ENCODE results near the gene CD300LB.
"Not testable (repeated sequence)": the region's sequence is repeated elsewhere in the genome, so short reads cannot be mapped to it uniquely, and the experiment has no call there.

CD300LB gene

DNA sequence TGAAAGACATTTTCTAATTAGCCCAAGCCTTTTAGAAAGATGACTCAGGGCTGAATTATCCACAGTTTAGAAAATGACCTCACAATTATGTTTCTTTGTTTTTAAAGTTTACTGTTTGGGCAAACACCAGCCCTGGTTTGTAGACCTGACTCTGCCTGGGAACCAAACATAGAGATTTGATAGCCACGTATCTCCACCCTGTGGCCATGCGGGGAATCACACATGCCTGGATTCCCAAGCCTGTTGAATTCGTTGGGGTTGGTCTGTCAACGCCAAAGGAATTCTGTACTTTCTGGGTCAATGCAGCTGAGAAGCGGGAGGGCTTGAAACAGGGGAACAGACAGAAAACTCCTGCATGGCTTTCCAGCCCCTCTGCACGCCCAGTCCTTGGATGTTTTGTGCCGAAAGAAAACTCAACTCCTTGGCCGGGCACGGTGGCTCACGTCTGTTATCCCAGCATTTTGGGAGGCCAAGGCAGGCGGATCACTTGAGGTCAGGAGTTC, 37.9 kb downstream of the CD300LB start:
- peak; percentile 74 for DNase-seq (ENCODE audit: low spot score)

DNA sequence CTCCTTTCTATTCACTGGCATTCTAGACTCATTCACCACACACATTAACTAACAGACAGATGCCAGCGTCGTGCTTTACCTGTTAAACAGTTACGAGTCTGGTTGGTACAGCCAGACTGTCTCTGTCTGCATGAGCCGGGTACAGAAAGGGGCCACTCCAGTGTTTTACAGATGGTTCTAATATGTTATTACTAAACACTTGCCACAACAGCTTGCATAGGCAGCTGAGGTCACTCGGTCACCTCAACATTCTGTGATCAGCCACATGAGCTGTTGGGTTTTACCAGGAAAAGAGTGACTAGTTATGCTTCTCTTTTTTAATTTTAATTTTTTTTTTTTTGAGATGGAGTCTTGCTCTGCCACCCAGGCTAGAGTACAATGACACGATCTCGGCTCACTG, 39.6 kb downstream of the CD300LB start:
- DNase-seq (ENCODE audit: low spot score): peak; percentile 32

DNA sequence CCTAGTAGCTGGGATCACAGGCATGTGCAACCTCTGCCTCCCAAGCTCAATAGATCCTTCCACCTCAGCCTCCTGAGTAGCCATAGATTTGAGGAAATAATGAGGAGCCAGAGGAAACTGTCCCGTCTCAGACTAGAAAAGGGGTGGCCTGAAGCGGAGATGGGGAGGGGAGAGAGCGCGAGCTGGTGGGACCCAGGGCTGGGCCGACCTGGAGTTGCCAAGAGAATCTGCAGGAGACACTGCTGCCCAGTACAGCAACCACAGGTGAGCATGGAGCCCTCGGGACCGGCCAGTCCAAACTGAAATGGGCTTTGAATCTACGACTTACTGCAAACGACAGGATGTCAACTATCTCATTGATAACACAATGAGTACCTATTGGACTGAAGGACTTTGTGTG, 40.6 kb downstream of the CD300LB start:
- no peak for DNase-seq (ENCODE audit: low spot score)

DNA sequence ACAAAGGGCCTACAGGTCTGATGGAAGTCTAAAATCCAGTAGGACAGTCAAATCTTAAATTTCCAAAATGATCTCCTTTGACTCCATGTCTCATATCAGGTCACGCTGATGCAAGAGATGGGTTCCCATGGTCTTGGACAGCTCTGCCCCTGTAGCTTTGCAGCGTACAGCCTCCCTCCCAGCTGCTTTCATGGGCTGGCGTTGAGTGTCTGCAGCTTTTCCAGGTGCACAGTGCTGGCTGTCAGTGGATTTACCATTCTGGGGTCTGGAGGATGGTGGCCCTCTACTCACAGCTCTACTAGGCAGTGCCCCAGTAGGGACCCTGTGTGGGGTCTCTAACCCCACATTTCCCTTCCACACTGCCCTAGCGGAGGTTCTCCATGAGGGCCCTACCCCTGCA, 43.0 kb downstream of the CD300LB start:
- DNase-seq (ENCODE audit: low spot score): not testable (repeated sequence)

DNA sequence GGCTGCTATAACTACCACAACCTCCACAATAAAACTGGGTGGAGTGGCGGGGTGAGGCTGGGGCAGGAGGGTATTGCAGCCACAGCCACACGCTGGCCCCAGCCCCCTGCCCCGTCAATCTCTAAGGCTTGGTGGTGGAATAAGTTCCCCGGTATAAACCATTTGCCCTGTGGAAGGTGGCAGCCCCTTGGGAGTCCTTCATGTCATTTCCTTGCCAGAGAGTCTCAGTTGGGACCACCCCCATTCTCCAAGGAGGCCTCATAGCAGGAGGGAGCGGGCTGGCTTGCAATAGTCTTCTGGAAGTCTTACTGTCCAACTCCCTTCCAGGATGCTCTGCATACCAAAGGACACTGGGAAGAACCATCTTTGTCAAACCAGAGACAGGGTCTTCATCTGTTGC, 45.4 kb downstream of the CD300LB start:
- no peak for DNase-seq (ENCODE audit: low spot score)

DNA sequence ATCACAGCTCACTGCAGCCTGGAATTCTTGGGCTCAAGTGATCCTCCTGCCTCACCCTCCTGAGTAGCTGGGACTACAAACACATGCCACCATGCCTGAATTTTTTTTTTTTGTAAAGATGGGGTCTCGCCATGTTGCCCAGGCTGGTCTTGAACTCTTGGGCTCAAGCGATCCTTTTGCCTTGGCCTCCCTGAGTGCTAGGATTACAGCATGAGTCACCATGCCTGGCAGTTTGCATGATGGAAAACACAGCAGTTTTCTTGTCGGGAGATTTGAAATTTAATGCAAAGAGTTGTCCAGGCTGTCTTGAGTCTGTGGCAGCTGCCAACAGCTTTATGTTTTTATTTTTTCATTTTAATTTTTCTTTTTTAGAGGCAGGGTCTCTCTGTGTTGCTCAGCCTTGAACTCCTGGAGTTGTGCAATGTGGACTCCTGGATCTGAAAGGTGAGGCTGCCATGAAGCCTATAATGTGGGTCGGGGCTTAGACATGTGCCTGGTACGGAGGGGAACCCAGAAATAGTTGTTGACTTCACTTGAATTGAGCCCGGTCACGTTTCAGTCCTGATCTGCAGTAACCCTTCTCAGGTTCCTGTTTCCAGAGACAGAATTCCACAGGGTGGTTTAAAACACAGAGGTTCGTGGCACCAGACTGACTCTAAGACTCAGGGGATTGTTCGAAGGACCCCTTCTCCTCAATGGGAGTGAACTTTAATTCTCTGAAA, 46.1 kb downstream of the CD300LB start:
- DNase-seq (ENCODE audit: low spot score): no peak

DNA sequence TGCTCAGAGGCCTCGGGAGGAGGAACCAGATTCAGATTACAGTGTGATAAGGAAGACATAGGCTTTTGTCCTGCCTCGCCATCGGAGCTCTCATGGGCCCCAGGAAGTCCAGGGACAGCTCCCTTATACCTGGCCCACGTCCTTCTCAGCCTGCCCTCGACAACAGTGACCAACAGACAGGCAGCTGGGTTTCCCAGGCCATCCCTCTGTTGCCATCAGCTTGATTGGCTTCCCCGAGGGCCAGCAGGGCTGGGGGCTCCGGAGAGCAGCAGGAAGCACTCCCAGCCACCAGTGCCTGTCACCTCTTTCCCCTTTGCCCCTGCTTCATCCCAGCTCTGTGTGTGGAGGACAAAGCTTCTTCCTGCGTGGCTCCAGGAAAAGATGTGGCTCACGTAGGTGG, 47.2 kb downstream of the CD300LB start:
- no peak for DNase-seq (ENCODE audit: low spot score)

DNA sequence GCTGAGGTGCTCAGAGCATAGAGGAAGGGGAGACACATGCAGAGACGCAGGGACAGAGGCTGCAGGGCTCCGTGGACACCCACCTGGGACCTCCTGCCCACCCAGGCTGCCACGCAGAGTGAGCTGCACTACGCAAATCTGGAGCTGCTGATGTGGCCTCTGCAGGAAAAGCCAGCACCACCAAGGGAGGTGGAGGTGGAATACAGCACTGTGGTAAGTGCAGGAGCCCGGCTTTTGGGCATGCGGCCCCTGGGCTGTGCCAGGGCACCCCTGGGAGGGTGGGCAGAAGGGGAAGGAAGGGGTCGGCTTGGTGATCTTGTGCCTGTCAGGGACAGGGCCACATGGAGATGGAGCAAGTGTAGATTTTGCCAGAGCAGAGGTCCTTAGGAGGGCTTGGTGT, 49.7 kb downstream of the CD300LB start:
- no peak for DNase-seq (ENCODE audit: low spot score)

DNA sequence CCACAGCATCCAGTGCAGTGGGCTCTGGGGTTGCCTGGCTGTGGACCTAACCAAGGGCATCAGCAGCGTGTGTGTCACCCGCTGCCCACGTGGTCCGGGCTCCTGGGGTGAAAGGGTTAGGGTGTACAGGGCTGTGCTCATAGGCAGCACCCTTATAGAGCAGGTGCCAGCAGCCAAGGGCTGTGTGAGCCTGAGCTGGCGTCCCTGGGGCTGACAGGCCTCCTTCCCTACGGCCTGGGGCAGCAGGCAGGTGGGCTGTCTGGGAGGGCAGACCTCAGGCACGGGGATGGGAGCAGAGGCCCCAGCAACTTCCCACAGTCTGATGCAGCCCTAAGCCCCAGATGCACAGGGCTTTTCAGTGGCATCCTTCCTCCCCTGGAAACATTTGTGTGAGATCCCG, 51.0 kb downstream of the CD300LB start:
- no peak for DNase-seq (ENCODE audit: low spot score)

DNA sequence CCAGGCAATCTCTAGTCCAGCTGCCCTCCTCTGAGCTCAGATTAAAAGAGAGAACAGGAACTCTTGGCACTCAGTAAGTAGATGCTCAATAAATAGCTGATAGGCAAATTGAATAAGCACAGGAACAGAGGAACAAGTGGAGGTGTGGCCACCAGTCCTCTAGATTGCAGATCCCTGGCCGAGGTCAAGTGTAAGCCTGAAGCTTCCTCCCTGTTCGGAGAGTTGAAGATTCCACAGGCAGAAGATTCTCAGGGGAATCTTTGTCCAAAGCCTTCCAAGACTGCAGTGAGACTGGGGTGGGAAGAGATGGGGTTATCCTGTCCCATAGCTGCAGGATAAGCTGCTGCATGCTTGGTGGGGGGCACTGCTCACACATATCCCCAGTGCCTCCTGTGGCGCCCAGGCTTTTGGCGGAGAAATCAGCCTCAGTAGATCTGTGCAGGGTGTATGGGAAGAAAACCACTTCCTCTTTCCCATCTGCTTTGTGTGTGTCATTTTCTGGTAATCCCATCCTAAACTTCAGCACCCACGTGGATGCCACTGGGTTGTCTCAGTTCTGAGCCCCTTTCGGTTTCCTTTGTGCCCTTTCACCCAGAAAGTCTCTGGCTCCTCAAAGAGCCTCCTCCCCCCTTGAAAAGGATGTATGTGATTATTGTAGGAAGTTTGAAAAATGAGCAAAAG, 52.7 kb downstream of the CD300LB start:
- no peak for DNase-seq (ENCODE audit: low spot score)

DNA sequence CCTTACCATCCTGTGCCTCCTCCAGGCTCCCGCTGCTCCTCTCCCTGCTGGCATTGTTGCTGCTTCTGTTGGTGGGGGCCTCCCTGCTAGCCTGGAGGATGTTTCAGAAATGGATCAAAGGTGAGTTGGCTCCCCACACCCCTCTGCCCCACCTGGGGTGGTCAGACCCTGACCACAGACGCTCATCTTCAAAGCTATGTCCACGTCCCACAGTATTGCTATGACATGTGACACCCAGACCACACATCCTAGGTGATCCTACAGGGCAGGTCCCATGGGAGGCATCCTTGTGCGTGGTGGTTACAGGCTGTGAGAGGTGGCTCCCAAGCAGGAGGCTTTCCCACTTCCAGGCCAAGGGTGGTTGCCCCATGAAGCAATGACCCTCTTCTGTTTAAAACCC, 53.9 kb downstream of the CD300LB start:
- no peak for DNase-seq (ENCODE audit: low spot score)

DNA sequence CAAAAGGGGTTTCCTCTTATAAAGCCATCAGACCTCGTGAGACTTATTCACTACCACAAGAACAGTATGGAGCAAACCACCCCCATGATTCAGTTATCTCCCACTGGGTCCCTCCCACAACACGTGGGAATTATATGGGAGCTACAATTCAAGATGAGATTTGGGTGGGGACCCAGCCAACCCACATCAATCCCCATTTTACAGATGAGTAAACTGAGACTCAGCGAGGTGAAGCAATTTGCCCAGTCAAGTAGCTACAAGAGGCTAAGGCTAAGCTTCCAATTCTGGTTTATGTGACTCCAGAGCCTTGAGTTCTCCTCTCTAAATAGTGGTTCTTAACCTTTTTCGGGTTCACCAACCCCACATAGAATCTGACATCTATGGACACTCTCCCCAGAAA, 56.1 kb downstream of the CD300LB start:
- DNase-seq (ENCODE audit: low spot score): no peak

DNA sequence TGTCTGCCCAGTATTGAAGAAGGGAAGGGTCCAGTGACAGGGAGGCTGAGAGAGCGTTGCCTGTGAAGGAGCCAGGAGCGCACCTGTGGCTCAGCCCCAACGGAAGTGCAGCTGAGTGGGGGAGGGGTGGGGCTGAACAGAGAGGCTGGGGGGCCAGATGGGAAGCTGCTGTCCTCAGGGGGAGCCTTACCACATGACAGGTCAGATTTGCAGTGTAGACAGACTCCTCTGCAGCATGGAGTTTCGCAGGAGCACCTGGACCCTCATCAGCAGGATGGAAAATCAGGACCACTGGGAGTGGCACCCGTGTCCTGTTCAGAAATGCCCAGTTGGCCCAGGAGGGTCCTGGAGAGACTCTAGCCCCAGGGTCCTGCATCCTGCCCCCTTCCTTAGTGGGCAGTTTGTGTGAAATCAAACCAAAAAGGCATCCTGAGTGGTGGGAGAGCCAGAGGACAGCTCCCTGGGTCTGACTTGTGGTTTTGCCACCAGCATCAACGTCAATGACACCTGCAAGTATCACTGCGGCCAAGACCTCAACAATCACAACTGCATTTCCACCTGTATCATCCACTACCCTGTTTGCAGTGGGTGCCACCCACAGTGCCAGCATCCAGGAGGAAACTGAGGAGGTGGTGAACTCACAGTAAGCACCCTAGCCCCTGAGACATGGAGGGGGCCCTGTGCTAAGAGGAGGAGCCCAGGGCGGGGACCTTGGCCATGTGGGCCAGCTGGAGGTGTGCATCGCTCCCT, 57.1 kb downstream of the CD300LB start:
- no peak for DNase-seq (ENCODE audit: low spot score)

DNA sequence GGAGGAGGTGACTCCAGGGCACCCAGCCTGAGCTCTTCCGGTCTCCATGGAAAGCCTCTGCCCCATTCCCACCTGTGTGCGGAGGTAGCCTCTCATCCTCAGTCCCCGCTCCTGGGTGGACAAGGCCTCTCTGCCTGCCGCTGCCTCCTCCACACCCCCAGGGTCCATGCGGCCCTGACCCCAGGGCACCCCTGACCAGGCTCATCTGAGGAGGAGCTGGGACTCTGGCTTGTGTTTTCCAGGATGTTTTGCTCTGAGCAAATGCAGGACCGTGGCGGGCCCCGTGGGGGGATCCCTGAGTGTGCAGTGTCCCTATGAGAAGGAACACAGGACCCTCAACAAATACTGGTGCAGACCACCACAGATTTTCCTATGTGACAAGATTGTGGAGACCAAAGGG, 58.0 kb downstream of the CD300LB start:
- no peak for DNase-seq (ENCODE audit: low spot score)

DNA sequence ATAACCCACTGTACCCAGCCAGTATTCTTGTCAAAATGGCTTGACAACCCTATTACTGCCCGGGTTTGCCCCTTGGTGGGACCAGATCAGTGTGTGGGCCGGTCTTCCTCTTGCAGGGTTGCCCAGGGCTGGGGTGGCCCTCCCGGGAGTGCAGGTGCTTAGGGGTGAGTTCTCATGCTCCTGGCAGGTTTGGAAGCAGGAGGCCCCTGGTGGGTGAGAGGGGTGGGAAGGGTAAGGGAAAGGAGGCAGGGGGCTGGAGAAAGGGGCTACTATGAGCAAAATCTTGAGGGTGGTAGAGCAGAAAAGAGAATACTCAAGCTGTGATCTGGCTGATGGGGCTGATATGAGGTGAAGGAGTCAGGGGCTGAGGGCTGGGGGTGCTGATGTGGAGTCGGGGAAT, 58.4 kb downstream of the CD300LB start:
- no peak for DNase-seq (ENCODE audit: low spot score)

DNA sequence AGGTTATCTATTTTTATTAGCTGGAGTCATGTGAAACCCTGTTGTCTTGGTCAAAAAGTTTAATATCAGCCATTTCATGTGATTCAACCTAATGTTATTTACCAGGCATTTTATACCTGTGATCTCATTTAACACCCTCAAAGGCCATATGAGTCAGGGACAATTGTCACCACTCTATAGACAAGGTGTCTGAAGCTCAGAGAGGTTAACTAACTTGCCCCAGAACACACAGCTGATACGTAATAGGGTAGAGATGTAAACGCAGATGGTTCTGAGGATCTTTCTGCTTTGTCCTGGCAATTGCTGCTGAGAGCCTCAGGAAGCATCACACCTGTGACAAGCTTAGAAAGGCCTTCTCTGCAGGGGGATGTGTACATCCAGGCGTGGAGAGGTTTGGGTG, 59.9 kb downstream of the CD300LB start:
- peak; percentile 48 for DNase-seq (ENCODE audit: low spot score)
